ENCODE results near the gene FCN2. TPM values are rescaled to one million over a fixed set of nuclear protein-coding genes. Genes with fewer than 3 reads are reported as not detected.

Gene FCN2
- total and polyA plus RNA-seq, 7 donors = 0.07 TPM; not detected in 6

- WGBS, 3 donors = 45 to 59% (median 51%) methylated on average over 14 of the region's 14 CpGs
- DNase-seq = no peak
- no peaks in the 10 kb centered on the region for H3K9me3 ChIP-seq
- ATAC-seq = peak; percentile 60 to 78 (median 64)
- intact Hi-C loops (cut with DNase I) = no loop called here
- no peaks in the 10 kb centered on the region for H3K27me3 ChIP-seq (ENCODE audit: insufficient read depth in 3 of 3, low read length in 2 of 3)
- no peaks in the 10 kb centered on the region for H3K4me1 ChIP-seq
- no peaks in the 10 kb centered on the region for H3K36me3 ChIP-seq (ENCODE audit: insufficient read depth in 1 of 2, low read depth in 1 of 2)
- TF ChIP-seq CTCF (IDR thresholded peaks at IDR 0.05) = no peak
- H3K27ac ChIP-seq = no peak overlapping the region
- H3K4me3 ChIP-seq = no peak overlapping the region
Observed at GRCh38 chr9:134888603-134889190, 8.1 kb downstream of the FCN2 start.

- TF ChIP-seq CTCF (IDR thresholded peaks at IDR 0.05) = no peak
- Histone ChIP-seq H3K9me3 (no peaks in the 10 kb centered on the region), H3K4me3 (no peak overlapping the region), H3K4me1 (no peaks in the 10 kb centered on the region), H3K27me3 (ENCODE audit: insufficient read depth in 3 of 3, low read length in 2 of 3) (no peaks in the 10 kb centered on the region), H3K36me3 (ENCODE audit: insufficient read depth in 1 of 2, low read depth in 1 of 2) (no peaks in the 10 kb centered on the region), H3K27ac (no peak overlapping the region)
- DNase-seq = no peak
- 88 to 96% (median 94%) methylated on average over 10 of the region's 10 CpGs for WGBS, 3 donors
- intact Hi-C loops (cut with DNase I) = no loop called here
- ATAC-seq = no peak
Observed at GRCh38 chr9:134889386-134890154, 9.0 kb downstream of the FCN2 start.

GRCh38 chr9:134890155-134890495 is 9.5 kb downstream of the FCN2 start:
- H3K9me3 ChIP-seq = no peaks in the 10 kb centered on the region
- no peak for ATAC-seq
- WGBS, 3 donors = 88 to 94% (median 90%) methylated on average over 5 of the region's 5 CpGs
- no peaks in the 10 kb centered on the region for H3K36me3 ChIP-seq (ENCODE audit: insufficient read depth in 1 of 2, low read depth in 1 of 2)
- H3K27ac ChIP-seq = no peak overlapping the region
- peaks cover 0 to 5% (median 0%) of the 10 kb centered on the region in 3 donors for H3K27me3 ChIP-seq (ENCODE audit: insufficient read depth in 3 of 3, low read length in 2 of 3)
- no peaks in the 10 kb centered on the region for H3K4me1 ChIP-seq
- no peak overlapping the region for H3K4me3 ChIP-seq
- no peak for DNase-seq
- intact Hi-C loops (cut with DNase I) = no loop called here
- no peak for TF ChIP-seq CTCF (IDR thresholded peaks at IDR 0.05)

- intact Hi-C loops (cut with DNase I) = no loop called here
- ATAC-seq (no peak), DNase-seq (no peak)
- 86 to 92% (median 88%) methylated on average over 8 of the region's 8 CpGs for WGBS, 3 donors
- Histone ChIP-seq H3K4me3 (no peak overlapping the region), H3K36me3 (ENCODE audit: insufficient read depth in 1 of 2, low read depth in 1 of 2) (no peaks in the 10 kb centered on the region), H3K9me3 (no peaks in the 10 kb centered on the region), H3K27me3 (ENCODE audit: insufficient read depth in 3 of 3, low read length in 2 of 3) (peaks cover 0 to 10% (median 0%) of the 10 kb centered on the region in 3 donors), H3K27ac (no peak overlapping the region), H3K4me1 (no peaks in the 10 kb centered on the region)
- no peak for TF ChIP-seq CTCF (IDR thresholded peaks at IDR 0.05)
Observed at GRCh38 chr9:134891053-134891452, 10.4 kb downstream of the FCN2 start.
